ENCODE data around the gene GLYR1.

- no peak for TF ChIP-seq CTCF (IDR thresholded peaks at IDR 0.05)
- peak; percentile 93 for TF ChIP-seq POLR2AphosphoS5 (IDR thresholded peaks at IDR 0.05; ENCODE audit: low read depth, low read length)
These were observed at the start of gene GLYR1, which contains the start of gene UBN1 for GRCh38 chr16:4846901-4847773.
